ENCODE results near the gene LRRC74B.
"Not testable (repeated sequence)": the region's sequence is repeated elsewhere in the genome, so short reads cannot be mapped to it uniquely, and the experiment has no call there.

Gene LRRC74B

DNA sequence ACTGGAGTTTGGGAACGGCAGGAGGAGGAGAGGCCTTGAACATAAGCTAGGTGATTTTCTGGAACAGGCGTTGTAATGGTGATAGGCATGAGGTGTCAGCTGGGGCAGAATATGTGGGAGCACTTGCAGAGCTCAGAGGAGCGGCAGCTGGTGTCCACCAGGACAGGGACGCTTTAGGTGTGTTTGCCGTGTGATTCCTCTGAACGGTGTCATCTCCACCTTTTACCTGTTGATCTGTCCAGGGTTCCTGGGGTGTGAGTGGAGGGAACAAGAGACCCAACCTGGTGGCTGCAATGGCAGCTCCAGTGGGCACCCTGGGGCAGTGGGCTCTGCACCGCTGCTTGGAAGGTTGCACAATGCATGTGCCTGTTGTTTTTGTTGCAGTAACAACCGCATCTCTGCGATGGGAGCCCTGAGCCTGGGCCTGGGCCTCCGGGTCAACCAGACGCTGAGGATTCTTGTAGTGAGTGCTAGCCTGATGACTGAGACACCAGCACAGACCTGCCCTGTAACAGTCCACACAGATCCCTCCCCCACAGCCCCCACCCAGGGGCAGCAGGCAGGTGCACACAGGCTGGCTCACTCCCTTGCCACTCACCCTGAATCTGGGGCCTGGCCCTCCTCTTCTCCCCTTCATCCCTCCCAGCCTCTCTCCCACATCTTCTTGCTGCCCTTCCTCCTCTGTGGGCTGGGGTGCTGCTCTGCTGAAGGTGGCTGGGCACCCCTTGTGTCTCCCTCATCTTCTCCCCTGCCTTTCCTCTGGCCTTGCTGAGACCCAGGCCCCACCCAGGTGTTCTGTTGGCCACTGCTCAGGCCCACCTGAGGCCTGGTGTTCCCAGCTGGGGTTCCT, 9.2 kb downstream of the LRRC74B start:
- DNase-seq, result no peak

DNA sequence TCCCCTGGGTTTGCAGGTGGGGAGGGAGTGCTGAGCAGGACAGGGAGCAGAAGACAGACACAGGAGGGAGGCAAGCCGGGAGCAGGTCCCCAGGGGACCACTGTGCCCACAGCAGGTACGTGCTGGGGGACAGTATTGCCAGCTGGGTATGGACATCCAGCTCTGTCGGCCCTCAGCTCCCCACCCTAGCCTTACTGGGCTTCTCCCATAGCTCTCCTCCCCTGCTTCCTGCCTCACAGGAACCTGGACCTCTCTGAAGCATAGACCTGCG, 9.8 kb downstream of the LRRC74B start:
- no peak for DNase-seq

DNA sequence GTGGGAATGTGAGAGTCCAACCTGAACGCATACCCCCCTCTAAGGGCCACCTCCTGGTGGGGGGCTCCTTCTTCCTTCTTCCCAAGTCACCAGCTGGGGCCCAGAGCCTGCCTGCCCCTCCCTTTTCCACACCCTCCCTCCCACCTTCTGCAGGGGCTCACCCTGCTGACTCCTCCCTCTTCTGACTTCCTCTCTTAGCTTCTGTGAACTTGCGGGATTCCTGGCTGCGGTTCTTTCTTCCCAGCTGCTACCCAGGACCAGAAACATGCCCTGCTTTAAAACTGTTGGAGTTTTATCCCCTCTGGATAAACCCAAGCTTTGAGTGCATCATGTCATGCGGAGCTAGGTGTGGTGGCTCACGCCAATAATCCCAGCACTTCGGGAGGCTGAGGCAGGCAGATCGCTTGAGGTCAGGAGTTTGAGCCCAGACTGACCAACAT, 10.2 kb downstream of the LRRC74B start:
- no peak for DNase-seq

DNA sequence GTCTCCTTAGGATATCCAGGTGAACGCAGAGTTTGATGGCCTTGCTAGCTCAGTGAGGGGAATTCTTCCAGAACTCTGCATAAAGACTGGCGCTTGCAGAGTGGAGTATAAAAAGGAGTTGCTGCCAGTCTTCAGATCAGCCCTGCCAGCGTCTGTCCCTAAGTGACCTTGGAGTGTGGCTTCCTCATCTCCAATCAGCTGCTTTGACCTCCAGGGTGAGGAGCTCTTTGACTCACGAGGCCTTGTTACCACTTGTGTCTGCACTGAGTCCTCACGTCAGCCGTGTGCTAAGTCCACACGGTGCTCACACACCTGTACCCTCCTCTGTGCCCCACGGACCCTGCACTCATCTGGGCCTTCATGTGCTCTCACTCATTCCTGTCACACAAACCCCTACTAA, 14.6 kb downstream of the LRRC74B start:
- DNase-seq, result not testable (repeated sequence)

DNA sequence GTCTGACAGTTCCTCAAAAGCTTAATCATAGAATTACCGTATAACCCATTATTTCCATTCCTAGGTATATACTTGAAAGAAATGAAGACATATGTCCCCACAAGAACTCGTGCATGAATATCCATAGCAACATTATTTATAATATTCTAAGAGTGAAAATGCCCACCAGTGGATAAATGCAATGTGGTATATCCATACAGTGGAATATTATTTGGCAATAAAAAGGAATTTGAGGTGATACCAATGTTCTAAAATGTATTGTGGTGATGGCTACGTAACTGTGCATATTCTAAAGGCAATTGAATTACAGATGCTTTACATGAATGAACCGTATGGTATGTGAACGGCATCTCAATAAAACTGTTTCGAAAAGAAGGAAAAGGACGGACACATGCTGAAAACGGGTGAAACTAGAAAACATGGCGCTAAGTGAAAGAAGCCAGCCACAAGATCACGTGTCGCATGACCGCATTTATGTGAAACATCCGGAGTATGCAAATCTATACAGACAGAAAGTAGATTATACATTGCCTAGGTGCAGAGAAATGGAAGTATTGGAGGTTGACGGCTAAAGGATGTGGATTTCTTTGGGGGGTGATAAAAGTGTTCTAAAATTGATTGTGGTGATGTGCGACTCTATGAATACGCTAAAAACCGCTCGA, 16.0 kb downstream of the LRRC74B start:
- DNase-seq, result not testable (repeated sequence)

DNA sequence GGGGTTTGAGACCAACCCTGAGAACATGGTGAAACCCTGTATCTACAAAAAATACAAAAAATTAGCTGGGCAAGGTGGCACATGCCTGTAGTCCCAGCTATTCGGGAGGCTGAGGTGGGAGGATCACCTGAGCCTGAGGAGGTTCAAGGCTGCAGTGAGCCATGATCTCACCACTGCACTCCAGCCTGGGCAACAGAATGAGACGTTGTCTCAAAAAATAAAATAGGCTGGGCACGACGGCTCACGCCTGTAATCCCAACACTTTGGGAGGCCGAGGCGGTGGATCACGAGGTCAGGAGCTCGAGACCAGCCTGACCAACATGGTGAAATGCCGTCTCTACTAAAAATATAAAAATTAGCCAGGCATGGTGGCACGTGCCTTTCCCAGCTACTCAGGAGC, 18.7 kb downstream of the LRRC74B start:
- not testable (repeated sequence) for DNase-seq

DNA sequence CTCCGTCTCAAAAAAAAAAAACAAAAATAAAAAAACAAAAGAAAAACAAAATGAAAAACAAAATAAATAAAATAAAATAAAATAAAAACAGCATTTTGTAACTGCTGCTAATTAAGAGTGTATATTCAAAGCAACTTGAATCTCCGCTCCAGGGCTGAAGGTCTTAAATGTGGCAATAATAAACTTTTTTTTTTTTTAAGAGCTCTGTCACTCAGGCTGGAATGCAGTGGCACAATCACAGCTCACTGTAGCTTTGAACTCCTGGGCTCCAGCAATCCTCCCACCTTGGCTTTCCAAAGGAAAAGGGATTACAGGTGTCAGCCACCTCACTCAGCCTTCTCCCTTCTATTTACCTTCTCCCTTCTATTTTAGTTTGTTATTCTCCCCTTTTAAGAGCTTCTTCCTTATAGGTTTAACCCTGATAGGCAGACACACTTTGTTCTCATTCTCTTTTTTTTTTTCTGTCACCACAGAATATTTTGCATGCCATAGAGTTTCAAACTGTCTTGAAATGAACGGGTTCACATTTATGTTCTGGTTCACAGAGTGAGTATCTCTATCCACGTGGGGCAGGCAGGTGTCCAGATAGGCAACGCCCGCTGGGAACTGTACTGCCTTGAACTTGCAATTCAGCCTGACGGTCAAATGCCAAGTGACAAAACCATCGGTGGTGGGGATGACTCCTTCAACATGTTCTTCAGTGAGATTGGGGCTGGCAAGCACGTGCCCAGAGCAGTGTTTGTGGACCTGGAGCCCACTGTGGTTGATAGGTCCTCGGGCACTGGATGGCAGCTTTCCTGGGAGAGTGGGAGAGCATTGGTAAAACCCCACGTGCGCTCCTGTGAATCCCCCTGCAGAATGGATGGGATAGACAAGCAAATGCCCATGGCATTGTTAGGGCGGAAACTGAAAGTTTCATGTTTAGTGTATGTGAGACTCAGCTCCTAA, 19.4 kb downstream of the LRRC74B start:
- DNase-seq, result no peak

DNA sequence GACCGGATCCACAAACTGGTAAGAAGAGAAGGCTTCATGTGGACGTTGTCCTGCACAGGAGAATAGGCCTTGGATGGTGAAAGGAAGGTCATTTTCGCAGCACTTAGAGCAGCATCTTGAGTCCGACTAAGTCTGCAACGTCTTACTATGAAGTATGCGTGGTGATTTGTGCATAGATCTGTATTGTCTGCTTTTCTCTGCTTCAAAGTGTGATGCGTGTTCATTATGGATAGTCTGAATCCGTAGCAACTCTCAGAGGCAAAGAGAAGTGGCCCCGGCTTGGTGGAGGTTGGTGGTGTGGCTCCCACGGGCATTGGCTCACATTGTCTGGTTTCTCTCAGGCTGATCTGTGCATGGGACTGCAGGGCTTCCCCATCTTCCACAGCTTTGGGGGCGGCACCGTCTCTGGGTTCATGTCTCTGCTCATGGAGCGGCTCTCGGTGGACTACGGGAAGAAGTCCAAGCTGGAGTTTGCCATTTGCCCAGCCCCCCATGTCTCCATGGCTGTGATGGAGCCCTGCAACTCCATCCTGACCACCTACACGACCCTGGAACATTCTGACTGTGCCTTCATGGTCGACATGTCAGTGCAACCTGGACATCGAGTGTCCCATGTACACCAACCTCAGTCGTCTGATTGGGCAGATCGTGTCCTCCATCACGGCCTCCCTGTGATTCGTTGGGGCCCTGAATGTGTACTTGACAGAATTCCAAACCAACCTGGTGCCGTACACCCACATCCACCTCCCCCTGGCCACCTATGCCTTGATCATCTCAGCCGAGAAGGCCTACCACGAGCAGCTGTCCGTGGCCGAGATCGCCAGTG, 21.5 kb downstream of the LRRC74B start:
- DNase-seq, result no peak

DNA sequence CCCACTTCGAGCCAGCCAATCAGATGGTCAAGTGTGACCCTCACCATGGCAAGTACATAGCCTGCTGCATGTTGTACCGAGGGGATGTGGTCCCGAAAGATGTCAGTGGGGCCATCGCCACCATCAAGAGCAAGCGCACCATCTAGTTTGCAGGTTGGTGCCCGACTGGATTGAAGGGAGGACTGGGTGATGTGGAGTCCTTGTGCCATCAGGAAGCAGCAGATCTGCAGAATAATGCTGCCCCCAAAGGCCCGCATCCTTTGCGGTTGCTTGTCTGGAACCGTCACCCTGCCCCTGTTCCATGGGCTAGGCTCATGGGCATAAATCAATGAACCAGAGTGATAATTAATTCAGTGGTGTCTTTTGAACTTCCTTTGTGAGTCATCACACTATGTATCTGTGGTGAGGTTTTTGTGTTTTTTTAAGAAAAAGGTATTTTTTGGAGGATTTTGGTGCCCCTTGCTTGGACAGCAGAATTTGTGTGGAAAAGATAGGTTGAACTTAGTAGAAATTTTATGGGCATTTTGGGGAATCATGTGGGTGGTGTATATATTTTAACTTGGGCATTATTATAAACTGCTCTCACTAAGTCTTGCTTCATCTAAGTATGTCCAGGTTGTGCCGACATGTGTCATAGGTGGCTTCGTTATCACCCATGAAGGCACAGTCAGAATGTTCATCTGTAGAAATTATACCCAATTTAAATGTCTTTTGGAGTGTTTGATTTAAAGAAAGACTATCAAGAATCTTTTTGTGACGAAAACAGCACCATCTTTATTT, 22.3 kb downstream of the LRRC74B start:
- no peak for DNase-seq

DNA sequence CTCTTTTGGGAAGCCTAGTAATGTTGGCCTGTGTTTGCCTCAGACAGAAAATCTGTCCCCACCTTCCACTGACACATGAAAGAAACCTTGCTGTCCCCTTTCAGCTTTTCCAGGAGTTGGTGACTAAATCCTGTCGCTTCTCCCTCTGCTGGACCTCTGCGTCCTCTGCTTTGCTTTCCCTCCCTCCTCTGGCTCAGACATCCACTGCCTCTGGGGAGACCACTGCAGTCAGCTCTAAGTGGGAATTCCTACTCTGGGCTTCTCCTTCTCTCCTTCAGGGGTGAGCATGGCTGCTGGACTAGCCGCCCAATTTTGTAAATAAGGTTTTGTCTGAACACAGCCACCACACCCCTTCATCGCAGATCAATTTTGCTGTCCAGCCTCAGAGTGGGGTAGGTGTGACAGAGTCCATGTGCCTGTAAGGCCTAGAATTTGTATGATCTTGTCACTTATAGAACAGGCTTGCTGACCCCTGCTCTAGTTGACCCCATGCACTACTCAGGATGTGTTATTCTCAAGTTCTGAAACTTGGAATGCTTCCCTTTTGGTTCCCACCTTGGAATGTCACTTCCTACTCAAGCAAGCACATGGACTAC, 23.0 kb downstream of the LRRC74B start:
- no peak for DNase-seq

DNA sequence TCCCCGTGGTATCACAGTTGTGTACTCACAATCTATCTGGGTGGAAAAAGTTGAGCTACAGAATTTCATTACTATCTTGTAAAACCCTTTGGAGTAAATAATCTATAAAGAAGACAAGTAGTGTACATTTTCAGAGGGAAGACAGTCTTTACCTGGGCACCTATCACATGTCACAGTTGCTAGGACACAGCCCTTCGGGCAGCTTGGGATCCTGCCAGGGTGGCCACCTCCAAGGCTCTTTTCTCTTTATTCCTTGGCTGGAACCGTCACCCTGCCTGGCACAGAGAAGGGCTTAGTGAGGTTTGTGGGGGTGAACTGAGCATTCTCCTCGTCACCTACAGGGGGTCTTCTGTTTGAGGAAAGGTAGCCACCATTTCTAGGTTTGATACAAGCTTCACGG, 23.6 kb downstream of the LRRC74B start:
- no peak for DNase-seq

DNA sequence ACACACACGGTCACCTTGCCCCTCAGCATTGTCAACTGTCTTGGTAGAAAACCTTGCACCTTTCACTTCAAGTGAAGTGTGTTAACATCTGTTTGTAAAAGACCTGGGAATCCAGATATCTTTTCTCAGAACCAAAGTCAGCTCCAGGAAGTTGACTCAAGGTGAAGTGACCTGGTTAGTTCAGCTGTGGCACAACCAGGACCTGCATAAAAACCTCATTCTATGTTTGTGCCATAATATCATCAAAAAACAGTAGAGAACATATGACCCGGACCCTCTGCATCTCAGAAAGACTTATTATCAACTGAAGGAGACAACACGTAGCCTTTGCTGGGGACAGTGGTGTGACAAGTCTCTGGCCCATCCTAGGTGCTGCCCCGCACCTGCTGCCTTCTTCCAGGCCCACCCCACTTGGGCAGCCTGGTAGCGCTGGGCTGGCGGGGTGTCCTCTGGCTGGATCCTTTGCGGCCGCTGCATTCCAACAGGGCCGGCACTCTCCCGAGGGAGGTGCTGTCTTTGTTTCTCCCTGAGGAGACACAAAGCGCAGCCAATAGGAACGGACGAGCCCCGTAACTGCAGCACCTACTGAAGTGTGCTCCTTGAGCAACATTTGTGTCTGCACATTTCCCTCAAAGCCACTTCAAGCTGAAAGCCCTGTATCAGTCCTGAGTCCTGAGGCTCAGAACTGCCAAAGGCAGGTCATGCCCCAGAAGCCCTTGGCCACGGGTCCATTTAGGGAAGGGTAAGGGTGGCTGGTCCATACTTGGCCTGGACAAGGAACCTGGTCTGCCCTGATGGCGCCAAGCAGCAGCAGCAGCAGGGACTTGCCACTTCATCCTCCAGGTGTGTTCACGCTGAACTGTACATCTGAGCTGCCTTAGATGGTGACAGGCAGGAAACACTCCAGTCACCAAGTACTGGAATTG, 25.2 kb downstream of the LRRC74B start:
- no peak for DNase-seq

DNA sequence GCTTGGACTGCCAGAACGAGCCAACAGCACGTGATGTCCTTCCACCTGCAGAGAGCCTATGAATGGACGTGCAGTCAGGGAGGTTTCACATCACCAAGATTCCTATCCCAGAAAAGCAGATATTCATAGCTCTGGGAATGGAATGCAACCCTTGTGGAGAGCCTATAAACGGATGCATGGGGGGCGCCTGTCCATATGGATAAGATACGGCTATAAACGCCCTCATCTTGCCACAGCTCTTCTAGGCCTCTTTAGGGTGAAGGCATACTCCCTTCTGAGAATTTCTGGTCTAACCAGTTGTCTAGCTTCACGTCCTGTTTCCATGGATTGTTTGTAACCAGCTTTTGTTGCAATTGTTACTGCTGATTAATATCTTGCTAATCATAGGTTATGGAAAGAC, 26.1 kb downstream of the LRRC74B start:
- DNase-seq, result not testable (repeated sequence)

DNA sequence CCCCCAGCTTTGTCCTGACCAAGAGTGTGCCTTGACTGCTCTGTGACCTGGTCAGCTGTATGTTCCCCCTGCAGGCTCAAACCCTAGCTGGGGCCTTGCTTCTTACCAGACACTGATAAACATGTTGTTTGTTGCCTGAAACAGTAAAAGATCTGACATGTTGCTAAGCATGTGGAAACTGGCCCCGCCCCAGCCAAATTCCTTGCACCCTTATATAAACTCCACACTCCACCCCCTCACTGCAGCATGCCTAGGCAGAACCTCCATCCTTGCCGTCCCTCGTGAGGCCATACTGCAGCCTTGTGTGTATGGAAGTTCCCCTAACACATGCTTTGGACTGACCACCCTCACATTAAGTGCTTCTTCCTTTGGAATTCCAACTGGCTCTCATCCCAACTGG, 27.3 kb downstream of the LRRC74B start:
- DNase-seq, result no peak

DNA sequence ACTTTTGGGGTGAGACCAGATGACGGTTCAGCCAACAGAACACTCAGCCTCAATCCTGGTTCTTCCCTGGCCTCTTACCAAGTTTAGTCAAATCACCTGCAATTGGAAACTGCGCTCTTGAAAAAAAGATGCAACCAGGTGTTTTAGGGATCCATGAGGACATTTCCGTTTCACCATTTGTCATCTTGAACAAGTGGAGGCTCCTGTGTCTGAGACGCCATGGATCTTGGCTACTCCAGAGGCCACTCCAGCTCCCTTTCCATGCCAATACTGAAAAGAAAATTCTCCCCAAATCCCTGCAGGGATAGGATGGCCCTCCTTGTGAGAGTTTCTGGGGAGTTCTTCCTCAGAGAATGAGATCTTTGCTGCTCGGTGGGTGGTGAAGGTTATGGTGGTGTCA, 27.7 kb downstream of the LRRC74B start:
- no peak for DNase-seq

DNA sequence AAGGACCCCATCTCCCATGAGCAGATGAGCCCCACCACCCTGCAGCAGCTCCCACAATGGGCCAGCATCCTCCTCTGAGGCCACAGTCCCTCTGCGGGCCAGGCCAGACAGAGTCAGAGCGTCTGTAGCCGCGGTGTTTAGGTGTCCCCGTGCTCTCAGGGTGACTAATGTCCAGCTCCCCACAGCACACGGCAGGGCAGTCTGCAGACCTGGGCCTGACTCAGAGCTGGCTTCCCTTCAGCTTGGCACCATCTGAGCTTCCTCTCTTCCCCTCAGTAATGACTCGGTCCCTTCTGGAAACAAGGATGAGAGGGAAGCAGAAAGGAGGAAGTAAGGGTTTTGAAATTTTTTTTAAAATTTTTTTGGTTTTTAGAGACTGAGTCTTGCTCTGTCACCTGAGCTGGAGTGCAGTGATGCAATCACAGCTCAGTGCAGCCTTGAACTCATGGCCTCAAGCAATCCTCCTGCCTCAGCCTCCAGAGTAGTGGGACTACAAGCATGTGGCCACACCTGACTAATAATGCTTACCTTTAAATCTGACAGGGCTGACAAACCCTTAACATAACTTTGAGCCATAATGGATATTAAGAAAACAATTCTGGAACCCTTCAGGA, 28.5 kb downstream of the LRRC74B start:
- no peak for DNase-seq

DNA sequence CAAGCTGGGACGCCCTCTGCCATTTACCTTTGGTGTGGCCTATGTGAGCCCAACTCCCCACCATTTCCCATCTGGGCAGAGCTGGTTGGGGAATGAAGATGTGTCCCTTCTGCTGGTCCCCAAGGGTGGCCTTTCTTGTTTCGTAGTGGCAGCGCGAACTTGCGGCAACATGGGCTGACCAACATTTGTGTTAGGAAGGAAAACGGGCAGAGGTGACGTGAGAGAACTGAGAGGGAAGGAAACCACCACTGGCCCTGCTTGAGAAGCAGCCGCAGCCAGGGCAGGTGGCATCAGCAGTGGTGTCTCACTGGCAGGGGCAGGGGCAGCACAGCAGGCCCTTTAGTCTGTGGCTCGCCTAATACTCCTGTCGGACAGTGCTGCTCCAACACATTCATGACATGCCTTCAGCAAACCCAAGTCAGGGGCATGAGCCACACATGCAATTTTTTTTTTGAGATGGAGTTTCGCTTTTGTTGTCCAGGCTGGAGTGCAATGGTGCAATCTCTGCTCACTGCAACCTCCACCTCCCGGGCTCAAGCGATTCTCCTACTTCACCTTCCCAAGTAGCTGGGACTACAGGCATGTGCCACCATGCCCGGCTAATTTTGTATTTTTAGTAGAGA, 29.9 kb downstream of the LRRC74B start:
- no peak for DNase-seq

DNA sequence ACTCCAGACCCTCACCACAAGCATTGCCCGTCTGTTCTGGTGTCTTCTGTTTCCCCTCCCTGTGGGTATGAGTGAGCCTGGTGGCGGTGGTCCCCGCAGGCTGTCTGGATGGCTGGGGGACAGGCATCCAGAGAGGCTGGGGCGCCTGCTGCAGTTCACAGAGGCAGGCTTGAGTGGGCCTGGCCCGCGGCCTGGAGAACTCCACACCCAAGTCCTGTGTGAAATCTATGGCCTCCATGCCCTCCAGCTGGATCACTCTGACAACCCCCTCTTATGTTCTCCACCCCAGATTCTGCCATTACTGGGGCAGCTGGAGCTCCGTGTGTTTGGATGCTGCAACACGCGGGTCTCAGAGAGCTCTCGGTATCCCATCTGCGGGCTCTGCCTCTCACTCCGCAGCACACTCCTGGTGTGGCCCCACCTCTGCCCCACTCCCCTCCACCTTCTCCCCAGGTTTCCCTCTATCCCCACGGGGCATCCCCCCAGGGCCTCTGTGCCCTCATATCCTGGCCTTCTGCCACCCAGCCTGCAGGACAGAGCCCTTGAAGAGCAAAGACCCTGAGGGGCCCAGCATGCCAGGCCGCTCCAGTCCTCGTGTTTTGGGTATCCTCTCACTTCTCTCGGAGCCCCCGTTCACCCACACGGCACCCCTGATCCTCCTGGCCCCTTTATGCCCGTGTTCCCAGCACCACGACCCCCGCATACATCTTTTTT, 31.3 kb downstream of the LRRC74B start:
- no peak for DNase-seq

All from SHP77 (cell line).